Smooth muscle cell (in vitro differentiated cells): ENCODE measurements around the gene TRIM5. TPM values are rescaled to one million over a fixed set of nuclear protein-coding genes. Genes with fewer than 3 reads are reported as not detected.

Experiments
- DNase-seq: peaks from one replicate; lab custom pipeline; 2025; ENCODE audit not compliant: unreplicated experiment; lab: John Stamatoyannopoulos, UW
- H2AFZ ChIP-seq: fragments of 200-600 bp; sonication (generic); 2 replicates; pipeline ENCODE4 v1.6.0; 2016; ENCODE audit warnings: antibody characterized with exemption, low read depth, mild to moderate bottlenecking
- H3F3A ChIP-seq: fragments of 200-600 bp; sonication (generic); 2 replicates; pipeline ENCODE4 v1.6.0; 2017; ENCODE audit warnings: antibody characterized with exemption, low read depth
- H3K27ac ChIP-seq: fragments of 200-600 bp; sonication (generic); 2 replicates; pipeline ENCODE4 v1.5.1; 2016; ENCODE audit warnings: low read depth, mild to moderate bottlenecking
- H3K27me3 ChIP-seq: fragments of 200-600 bp; sonication (generic); 2 replicates; pipeline ENCODE4 v1.6.1; 2016; ENCODE audit warnings: low read depth, mild to moderate bottlenecking
- H3K36me3 ChIP-seq: fragments of 200-600 bp; sonication (generic); 2 replicates; pipeline ENCODE4 v1.5.1; 2016; ENCODE audit warnings: low read depth
- H3K4me1 ChIP-seq: fragments of 200-600 bp; sonication (generic); 2 replicates; pipeline ENCODE4 v1.5.1; 2016; ENCODE audit warnings: low read depth
- H3K4me2 ChIP-seq: fragments of 200-600 bp; sonication (generic); 2 replicates; pipeline ENCODE4 v1.6.0; 2016; ENCODE audit warnings: mild to moderate bottlenecking
- H3K4me3 ChIP-seq: fragments of 200-600 bp; sonication (generic); 2 replicates; pipeline ENCODE4 v1.5.1; 2016; ENCODE audit warnings: mild to moderate bottlenecking
- H3K79me2 ChIP-seq: fragments of 200-600 bp; sonication (generic); 2 replicates; pipeline ENCODE4 v1.6.0; 2016; ENCODE audit warnings: low read depth, mild to moderate bottlenecking
- H3K9ac ChIP-seq: fragments of 200-600 bp; sonication (generic); 2 replicates; pipeline ENCODE4 v1.6.0; 2016; ENCODE audit warnings: low read depth
- H3K9me3 ChIP-seq: fragments of 200-600 bp; sonication (generic); replicated peaks from 2 replicates; pipeline ENCODE4 v1.5.1; 2016; ENCODE audit warnings: low read depth
- H4K20me1 ChIP-seq: fragments of 200-600 bp; sonication (generic); 2 replicates; pipeline ENCODE4 v1.6.0; 2016; ENCODE audit warnings: low read depth
- WGBS: methylation state at CpG from one replicate; pipeline ENCODE4 v1.1.7; 2016; ENCODE audit warnings: low lambda C conversion rate; 5-methylcytosine and 5-hydroxymethylcytosine counted together
- polyA plus RNA-seq: library from polyadenylated mRNA; unstranded; fragments of >200 nt; fragmentation: Nextera tagmentation; extraction: Ambion mirVana; gene quantifications from 2 replicates; pipeline ENCODE4 v1.2.1, GENCODE V29; 2016
- total RNA-seq: library from RNA; depleted of rRNA; stranded (reverse); fragments of >200 nt; gene quantifications from 2 replicates; pipeline ENCODE4 v1.2.3, GENCODE V29; 2014
- TF ChIP-seq, protein P1 (sequence below): fragments of 200-600 bp; sonication (generic); IDR thresholded peaks from 2 replicates; pipeline ENCODE4 v1.5.1; 2017; ENCODE audit warnings: borderline replicate concordance, mild to moderate bottlenecking, antibody characterized with exemption; ENCODE audit not compliant: insufficient read depth, poor library complexity, severe bottlenecking

Gene TRIM5
- total and polyA plus RNA-seq, 2 experiments from 2014 or later: 16.4 to 27.6 TPM

GRCh38 chr11:5674391-5674790 lies 10.5 kb downstream of the TRIM5 start:
- H3K4me3 ChIP-seq: no peak overlapping the region
- peaks cover 21% of the 10 kb centered on the region for H3K36me3 ChIP-seq
- no peaks in the 10 kb centered on the region for H3K4me1 ChIP-seq
- no peaks in the 10 kb centered on the region for H3K27me3 ChIP-seq
- H3K4me2 ChIP-seq: no peak overlapping the region
- H3K27ac ChIP-seq: no peak overlapping the region
- H3K79me2 ChIP-seq: peaks cover 12% of the 10 kb centered on the region
- no peak overlapping the region for H3K9ac ChIP-seq
- H2AFZ ChIP-seq: no peak overlapping the region
- TF ChIP-seq, protein P1, sequence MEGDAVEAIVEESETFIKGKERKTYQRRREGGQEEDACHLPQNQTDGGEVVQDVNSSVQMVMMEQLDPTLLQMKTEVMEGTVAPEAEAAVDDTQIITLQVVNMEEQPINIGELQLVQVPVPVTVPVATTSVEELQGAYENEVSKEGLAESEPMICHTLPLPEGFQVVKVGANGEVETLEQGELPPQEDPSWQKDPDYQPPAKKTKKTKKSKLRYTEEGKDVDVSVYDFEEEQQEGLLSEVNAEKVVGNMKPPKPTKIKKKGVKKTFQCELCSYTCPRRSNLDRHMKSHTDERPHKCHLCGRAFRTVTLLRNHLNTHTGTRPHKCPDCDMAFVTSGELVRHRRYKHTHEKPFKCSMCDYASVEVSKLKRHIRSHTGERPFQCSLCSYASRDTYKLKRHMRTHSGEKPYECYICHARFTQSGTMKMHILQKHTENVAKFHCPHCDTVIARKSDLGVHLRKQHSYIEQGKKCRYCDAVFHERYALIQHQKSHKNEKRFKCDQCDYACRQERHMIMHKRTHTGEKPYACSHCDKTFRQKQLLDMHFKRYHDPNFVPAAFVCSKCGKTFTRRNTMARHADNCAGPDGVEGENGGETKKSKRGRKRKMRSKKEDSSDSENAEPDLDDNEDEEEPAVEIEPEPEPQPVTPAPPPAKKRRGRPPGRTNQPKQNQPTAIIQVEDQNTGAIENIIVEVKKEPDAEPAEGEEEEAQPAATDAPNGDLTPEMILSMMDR: no peak
- 91% methylated on average over 4 of the region's 4 CpGs for WGBS
- H4K20me1 ChIP-seq: peaks cover 9% of the 10 kb centered on the region
- DNase-seq: no peak
- H3F3A ChIP-seq: no peaks in the 10 kb centered on the region
- peaks cover 7% of the 10 kb centered on the region for H3K9me3 ChIP-seq

DNA sequence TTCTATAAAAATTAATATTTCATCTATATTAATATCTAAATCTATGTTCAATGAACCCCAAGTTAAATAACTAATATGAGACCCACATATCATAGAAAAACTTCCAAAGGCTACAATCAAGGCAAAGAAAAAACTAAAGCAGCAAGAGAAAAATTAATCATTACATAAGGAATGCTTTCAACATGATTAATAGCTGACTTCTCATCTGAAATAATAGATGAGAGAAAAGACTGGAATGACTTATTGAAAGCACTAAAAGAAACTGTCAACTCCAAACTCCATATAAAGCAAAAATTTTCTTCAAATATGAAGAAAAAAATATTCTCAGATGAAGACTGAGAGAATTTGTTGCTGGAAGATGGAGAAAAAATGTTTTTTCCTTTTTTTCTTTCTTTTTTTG lies 13.0 kb downstream of the TRIM5 start:
- Histone ChIP-seq H2AFZ (no peak overlapping the region), H3K9me3 (no peaks in the 10 kb centered on the region), H3K36me3 (no peaks in the 10 kb centered on the region), H3K4me2 (no peak overlapping the region), H3K27ac (no peak overlapping the region), H3K4me1 (no peaks in the 10 kb centered on the region), H3K4me3 (no peak overlapping the region), H3K27me3 (no peaks in the 10 kb centered on the region), H3K79me2 (peaks cover 5% of the 10 kb centered on the region), H3F3A (no peaks in the 10 kb centered on the region), H4K20me1 (peaks cover 9% of the 10 kb centered on the region), H3K9ac (no peak overlapping the region)
- DNase-seq: no peak
- TF ChIP-seq, protein P1: no peak

DNA sequence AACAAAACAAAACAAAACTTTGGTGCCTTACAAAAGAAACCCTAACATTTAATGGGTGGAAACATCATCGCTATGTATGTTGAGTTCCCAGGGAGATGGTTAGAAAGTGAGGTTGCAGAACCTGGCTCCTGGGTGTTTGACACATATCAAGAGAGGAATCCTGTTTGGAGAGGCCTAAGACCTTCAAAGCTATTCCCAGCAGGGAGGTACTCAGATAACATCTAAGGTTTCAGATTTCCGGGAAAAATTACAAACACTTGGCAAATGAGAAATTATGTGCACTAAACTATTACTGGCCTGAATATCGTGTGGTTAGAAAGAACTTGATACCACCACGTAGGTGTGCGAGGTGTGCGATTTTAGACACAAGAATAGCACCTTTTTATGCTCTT lies 18.5 kb downstream of the TRIM5 start:
- WGBS: 80% methylated on average over 6 of the region's 6 CpGs
- H3K36me3 ChIP-seq: peaks cover 24% of the 10 kb centered on the region
- no peak for DNase-seq

More for the DNA sequence above, 18.5 kb downstream of the TRIM5 start:
- Histone ChIP-seq H3K4me1 (no peaks in the 10 kb centered on the region), H3K4me3 (no peak overlapping the region), H3K9ac (no peak overlapping the region), H4K20me1 (no peaks in the 10 kb centered on the region), H3K27me3 (no peaks in the 10 kb centered on the region), H2AFZ (no peak overlapping the region), H3F3A (peaks cover 9% of the 10 kb centered on the region), H3K79me2 (no peaks in the 10 kb centered on the region), H3K27ac (no peak overlapping the region), H3K9me3 (no peaks in the 10 kb centered on the region), H3K4me2 (no peak overlapping the region)
- TF ChIP-seq, protein P1: no peak
